Hematopoietic multipotent progenitor cell treated with erythropoietin and hydrocortisone succinate and interleukin-3 and kit ligand, for 17 days (in vitro differentiated cells): ENCODE data around the gene BAZ2B.
"Not testable (repeated sequence)": the region's sequence is repeated elsewhere in the genome, so short reads cannot be mapped to it uniquely, and the experiment has no call there.

Experiments used
- DNase-seq: peaks from one replicate; pipeline ENCODE4 v3.0.0-alpha.2; 2015; ENCODE audit warnings: low spot score

The BAZ2B gene

DNA sequence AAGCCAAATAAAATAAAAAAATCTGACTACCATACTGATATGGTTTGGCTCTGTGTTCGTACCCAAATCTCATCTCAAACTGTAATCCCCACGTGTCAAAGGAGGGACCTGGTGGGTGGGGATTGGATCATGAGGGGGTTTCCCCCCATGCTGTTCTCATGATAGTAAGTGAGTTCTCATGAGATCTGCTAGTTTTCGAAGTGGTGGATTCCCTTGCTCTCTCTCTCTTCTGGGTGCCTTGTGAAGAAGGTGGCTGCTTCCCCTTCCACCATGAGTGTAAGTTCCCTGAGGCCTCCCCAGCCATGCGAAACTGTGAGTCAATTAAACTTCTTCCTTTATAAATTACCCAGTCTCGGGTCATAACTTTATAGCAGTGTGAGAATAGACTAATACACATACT, 206.1 kb downstream of the BAZ2B start:
- no peak for DNase-seq

DNA sequence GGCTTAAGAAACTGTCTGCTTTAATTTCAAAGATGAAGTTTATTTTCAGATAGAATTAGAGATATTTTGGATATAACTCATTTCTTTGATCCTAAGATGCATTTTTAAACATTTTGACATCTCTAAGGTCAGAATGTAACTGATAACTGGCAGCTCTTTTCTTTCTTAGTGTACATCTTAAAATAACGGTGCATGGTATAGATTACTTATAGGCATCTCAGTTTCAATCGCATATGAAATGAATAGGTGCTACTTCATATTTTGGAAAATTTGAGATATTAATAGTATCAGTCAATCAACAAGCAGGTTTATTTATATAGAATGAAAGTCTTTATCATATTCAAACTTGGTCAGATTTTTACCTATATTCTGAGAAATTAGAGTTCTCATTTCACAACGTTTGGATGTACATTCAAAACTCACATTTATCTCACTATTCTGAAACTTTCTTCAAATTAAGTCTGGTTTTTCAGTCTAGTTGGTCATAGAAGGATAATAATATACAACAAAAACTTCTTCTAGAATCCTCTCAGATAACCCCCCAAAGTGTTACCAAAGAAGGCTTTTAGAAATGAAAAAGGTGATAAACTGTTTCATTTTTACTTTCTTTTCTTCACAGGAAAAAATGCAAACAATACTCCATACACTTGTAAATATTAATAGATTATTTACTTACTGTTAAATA, 207.1 kb downstream of the BAZ2B start:
- no peak for DNase-seq

DNA sequence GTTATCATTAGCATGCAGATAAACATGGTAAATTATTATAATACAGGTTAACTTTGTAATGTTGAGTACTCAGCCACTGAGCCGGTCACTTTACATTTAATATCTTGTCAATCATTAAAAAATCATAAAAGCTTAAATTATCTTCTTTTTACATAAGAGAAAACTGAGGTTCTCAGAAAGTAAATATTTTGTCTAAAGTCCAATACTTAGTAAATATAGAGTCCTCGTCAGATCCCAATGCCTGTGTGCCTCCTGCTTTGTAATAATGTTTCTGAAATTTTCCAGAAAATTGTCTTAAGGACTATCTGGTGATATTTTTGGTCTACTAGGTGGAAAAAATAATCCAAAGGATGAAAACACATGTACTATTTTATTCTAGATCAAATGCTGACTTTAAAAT, 213.6 kb downstream of the BAZ2B start:
- DNase-seq: no peak

DNA sequence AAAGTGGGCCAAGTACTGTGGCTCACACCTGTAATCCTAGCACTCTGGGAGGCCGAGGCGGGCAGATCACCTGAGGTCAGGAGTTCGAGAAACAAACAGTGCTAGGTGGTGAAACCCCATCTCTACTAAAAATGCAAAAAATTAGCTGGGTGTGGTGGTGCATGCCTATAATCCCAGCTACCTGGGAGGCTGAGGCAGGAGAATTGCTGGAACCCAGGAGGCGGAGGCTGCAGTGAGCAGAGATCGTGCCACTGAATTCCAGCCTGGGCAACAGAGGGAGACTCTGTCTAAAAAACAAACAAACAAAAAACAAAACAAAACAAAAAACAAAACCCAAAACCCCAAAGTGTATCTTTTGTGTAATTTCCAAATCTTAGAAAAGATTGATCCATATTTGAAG, 214.2 kb downstream of the BAZ2B start:
- DNase-seq: not testable (repeated sequence)

DNA sequence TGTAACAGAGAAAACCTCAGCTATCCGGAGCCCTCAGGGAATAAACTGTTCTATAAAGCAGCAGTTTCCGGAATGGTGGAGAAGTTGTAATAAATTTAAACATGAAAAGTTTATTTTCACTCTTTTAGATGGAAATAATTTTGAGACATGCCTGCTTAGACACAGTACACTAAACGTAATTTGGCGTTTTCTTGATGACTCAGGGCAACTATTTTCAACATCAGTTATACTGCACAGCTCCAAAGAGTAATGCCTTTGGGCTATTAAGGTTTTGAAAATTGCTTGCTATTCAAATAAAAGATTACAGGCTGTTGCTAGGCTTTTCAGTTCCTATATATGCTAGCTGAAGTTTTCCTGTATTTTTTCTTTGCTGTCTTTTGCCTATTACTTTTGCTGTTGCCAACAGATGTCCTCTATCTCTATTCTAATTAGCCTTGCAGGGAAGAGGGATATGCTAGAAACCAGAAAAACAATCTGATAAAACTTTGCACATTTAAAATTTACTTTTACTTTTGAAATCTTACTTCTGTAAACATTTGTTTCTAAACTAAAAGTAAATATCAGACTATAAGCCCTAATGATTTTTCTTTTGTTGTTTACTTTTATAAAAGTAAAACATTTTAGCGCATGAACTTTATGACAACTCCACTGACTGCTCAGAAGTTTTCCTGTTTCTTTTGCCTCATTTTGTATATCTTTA, 216.5 kb downstream of the BAZ2B start:
- DNase-seq: no peak

DNA sequence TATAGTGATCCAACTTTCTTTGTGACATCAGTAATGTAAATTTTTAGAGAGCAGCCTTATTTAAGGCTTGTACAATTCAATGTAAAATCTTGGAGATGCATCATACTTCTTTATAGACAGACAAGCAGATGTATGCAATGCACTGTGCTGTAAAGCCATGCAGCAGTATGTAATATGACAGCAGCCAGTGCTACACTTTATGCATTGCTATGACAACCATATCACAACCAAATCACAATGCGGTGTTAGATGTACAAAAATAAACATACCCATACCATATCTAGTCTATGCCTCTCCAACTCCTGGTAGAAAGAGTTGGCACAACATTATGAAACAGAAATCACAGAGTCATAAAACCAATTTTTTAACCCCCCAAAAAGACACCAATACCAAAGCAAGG, 219.5 kb downstream of the BAZ2B start:
- DNase-seq: no peak

DNA sequence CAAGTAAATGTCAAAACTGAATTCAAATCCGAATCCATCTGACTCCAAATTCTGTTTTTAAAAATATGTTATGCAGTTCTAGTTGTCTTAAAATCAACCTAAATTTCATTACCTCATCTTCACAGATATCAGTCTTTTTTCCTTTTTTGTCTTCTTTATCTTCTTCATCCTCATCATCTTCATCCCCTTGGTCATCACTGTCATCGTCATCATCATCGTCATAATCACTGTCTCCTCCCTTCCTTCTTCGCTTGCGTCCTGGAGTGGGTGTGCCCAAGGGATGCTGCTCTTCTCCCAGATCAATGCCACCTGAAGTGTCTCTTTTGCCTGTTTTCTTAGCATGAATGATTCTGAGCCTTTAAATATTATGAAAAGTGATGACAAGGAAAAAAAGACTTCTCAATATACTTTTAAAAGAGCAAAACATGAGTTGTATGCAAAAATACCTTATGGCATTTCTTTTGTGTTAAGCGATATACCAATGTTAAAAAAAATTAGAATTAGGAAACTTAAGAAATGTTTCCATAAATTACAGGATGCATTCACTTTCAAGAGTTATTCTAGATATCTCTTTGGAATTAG, 233.8 kb downstream of the BAZ2B start:
- no peak for DNase-seq

DNA sequence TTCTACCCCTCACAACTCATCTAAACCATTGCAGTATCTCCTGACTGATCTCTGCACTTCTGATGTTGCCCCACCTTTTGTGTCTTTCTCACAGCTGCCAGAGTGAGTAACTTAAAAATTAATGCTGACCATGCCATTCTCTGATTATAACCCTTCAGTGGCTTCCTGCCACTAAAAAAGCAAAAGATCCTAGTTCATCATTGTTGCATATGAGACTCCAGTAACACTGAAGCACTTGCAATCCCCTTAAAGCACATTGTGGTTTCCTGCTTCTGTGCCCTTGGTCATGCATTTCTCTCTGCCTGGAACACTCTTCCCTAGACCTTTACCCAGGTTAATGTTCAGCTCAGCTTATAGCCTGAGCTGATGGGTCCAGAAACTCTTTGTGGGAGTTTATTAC, 234.8 kb downstream of the BAZ2B start:
- no peak for DNase-seq

DNA sequence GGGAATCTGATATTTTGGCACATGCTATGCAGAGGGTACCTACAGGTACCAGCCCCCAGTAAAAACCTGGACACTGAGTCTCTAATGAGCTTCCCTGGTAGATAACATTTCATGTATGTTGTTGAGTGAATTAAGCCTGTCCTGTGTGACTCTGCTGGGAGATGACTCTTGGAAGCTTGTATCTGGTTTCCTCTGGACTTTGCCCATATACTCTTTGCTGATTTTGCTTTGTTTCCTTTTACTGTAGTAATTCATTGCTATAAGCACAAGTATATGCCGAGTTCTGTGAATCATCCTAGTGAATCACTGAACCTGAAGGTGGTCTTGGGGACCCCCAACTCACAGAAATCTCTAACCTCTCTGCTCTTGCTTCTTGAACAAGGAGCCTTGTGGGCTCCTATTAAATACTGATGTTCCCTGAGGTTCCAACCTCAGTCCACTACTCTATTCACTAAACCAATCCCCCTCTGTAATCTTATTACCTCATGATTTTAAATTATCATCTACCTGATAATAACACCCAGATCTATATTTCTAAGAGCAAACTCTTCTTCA, 235.6 kb downstream of the BAZ2B start:
- no peak for DNase-seq

DNA sequence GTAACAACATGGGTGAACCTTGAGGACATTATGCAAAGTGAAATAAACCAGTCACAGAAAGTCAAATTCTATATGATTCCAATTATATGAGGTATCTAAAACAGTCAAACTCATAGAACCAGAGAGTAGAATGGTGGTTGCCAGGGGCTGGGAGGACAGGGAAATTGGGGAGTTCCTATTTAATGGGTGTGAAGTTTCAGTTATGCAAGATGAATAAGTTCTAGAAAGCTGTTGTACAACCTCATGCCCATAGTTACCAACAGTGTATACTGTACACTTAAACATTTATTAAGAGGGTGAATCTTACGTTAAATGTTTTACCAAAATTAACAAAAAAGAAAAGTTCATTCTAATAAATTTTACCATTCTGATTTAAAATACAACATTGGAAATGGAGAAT, 237.2 kb downstream of the BAZ2B start:
- DNase-seq: no peak

DNA sequence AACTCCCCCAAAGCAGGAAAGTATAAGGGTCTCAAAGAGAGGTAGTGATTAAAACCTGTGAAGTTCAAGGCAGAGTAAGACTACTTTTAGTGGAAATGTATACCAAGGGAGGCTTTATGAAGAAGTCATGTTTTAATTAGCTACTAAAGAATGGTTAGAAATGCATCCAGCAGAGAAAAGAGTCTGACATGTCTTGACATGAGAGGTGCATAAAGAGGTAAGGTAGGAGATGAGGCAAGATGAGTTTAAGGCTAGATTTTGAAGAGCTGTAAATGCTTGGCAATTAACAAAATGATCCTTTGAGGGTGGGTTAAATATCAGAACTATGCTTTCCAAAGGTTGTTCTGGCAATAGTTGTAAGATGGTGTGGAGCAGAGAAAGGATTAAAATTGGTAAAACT, 241.1 kb downstream of the BAZ2B start:
- DNase-seq: no peak

DNA sequence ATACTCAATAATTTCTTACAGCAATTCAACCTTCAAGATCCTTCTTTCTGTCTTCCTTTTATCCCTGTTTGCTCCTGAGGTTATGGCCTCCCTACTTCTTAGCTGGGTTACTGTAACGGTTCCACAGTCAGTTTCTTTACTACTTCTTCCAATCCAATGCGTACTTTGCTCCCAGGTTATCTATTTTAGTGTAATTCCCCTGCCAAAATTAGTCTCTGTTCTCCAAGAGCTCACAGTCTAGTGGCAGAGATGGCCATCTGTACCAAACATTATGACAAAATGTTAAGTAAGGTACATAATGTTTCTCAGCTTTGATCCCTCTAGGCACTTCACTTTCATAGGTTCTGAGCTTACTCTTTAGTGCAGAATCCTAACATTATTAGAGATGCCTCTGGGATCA, 244.8 kb downstream of the BAZ2B start:
- no peak for DNase-seq

DNA sequence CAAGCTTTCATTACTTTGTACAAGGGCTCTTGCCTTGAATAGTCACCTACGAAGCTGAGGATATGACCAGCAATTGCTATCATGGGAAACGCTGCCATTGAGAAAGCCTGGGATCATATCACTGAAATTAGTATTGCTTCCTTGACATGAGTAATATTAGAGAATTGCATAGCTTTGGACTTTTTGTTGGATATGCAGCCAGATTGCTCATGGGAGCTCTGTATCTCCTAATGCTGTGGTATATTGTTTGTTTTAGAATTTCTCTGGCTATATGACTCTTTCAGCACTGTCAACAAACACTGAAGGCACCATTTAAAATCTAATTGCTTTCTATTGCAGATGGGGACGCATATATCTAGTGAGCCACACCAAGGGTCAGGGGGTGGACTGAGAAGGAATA, 249.8 kb downstream of the BAZ2B start:
- no peak for DNase-seq

DNA sequence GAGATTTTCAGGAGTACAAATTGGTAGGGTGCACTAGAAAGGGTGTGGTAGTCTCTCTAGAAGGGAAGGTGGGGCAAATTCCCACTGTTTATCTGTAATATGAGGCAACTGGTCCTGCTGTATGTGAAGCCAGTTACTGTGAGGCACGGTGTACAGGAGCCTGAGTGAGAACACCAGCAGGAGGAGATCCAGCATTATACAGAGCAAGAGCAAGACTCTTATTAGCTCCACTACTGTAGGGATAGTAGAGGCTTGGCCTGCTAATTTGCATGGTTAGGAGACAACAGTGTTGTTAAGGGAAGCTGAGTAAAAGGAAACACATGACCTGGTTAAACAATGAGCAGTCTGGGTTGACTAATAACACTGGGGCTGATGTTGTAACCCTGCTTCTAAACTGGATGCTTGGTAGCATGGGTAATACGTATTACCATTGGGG, 253.5 kb downstream of the BAZ2B start:
- DNase-seq: no peak

DNA sequence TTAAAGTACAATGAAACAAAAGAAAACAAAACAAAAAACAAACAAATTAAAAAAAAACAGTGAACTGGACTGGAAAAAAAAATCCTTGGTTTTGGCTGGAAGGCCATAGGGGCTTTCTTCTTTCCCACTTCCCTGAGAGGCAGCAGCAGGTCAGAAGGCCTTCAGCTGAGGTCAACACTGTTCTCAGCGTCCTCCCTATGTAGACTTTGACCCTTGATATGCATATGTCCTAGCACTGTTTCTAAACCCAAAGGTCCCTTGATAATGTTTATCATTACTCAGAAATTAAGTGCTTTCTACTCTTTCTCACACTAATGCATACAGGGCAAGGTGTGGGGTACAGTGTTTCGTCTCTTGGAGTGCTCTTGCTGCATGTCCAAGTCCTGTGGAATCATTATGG, 254.3 kb downstream of the BAZ2B start:
- no peak for DNase-seq

DNA sequence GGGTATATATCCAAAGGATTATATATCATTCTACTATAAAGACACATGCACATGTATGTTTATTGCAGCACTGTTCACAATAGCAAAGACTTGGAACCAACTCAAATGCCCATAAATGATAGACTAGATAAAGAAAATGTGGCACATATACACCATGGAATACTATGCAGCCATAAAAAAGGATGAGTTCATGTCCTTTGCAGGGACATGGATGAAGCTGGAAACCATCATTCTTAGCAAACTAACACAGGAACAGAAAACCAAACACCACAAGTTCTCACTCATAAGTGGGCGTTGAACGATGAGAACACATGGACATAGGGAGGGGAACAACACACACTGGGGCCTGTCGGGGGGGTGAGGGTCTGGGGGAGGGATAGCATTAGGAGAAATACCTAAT, 254.7 kb downstream of the BAZ2B start:
- not testable (repeated sequence) for DNase-seq

DNA sequence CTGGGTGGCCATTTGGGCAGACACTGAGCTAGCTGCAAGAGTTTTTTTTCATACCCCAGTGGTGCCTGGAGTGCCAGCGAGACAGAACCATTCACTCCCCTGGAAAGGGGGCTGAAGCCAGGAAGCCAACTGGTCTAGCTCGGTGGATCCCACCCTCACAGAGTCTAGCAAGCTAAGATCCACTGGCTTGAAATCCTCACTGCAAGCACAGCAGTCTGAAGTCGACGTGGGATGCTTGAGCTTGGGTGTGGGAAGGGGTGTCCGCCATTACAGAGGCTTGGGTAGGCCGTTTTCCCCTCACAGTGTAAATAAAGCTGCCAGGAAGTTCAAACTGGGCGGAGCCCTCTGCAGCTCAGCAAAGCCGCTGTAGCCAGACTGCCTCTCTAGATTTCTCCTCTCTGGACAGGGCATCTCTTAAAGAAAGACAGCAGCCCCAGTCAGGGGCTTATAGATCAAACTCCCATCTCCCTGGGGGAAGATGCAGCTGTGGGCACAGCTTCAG, 260.2 kb downstream of the BAZ2B start:
- DNase-seq: no peak

DNA sequence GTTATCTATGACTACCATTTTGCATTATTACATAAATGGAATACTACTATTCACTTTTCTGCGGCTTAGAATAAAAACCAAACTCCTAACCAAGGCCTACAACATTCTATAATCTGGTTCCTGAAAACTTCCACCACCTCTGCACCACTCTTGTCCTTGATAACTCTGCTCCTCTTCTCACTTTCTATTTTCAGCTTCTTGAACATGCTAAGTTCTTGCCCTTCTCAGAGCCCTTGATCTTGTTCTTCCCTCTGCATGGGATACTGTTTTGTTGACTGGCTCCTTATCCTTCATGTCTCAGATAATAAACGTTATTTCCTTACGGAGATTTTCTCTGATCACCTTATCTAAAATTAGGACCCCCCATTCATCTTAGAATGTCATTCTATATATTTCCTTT, 264.4 kb downstream of the BAZ2B start:
- DNase-seq: no peak

DNA sequence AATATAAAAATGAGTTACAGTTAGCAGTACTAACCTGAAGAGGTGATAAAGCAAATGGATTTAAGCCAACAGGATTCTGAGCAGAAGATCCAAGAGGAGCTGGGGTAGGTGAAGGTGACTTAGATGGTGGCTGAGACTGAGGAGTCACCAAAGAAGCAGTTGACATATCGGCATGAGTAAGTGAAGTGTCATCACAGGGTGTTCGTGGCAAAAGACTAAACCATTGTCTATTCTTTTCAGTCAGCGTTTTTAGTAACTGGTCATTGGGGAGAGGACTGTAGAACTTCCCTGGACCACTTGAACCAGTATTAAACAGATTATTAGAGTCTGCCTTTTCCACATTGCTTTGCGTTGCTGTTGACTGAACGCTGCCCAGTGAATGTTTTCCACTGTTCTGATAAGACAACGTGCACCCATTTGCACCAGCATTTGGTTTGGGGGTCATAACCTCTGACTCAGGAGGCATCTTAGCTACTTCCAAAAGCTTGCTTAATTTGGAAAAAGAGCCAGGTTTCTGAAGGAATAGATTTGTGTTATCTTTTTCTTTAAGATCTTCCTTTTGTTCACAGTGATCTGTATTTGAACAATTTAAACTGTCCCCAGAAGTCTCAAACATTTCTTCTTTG, 266.6 kb downstream of the BAZ2B start:
- DNase-seq: no peak

DNA sequence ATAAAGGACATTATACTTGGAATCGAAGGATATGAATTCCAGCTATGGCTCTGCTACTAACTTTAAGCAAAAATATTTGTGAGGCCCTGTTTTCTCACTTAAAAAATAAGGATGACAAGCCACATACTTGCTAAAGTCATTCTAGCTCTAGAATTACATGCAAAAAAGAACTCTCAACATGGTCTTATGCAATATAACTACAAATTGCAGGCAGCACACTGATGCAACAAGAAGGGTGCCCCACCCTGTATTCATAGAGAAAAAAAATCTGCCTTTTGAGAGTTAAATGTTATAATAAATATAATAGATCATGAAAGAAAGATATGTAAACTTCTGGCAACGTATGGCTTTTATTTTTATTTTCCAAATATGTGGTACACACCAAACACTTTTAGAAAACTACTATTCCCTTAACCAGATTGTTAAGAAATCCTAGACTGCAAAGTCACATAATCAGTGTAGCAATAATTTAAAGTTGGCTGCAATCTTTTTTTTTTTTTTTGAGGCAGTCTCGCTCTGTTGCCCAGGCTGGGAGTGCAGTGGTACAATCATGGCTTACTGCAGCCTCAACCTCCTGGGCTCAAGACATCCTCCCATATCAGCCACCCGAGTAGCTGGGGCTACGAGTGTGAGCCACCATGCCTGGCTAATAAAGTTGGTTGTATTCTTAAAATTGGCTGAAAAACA, 289.6 kb downstream of the BAZ2B start:
- no peak for DNase-seq

DNA sequence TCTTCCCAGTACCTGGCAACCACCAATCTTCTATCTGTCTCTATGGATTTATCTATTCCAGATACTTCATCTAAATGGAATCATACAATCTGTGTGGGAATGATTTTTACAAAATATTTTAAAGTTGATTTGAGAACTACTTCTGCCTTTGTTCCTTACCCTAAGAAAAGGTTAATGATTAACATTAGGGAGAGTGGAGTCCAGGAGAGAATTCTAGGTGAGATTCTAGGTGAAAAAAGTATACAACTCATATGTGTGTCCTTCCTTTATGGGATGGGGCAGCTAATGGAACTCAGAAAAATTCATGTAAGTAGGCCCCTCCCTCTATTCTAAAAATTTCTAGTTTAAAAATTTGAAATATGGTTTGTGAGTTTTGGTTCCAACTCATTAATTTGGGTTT, 293.9 kb downstream of the BAZ2B start:
- no peak for DNase-seq
